GM12801 (cell line): ENCODE measurements around the gene FRMD5.

ENCODE experiments used
- TF ChIP-seq, protein P1 (sequence below): IDR thresholded peaks from one replicate; pipeline ENCODE4 v1.5.1; 2011; ENCODE audit warnings: control low read depth; ENCODE audit not compliant: insufficient read length; ENCODE audit errors: extremely low read depth

Gene FRMD5

DNA sequence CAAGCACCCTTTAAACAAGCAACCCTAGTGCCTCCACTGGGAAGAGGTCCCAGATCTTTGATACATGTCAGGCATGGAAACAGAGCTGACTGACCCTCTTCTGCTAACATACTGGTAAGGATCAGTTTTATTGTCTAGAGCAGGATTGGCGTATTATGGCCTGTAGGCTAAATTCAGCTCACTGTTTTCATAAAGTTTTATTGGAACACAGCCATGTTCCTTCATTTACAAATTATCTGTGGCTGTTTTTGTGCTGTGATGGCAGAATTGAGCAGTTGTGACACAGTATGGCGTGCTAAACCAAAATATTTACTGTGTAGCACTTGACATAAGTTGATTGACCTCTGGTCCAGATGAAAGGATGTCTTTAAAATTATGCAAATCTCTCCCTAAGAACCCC lies 323.2 kb downstream of the FRMD5 start:
- TF ChIP-seq, protein P1, sequence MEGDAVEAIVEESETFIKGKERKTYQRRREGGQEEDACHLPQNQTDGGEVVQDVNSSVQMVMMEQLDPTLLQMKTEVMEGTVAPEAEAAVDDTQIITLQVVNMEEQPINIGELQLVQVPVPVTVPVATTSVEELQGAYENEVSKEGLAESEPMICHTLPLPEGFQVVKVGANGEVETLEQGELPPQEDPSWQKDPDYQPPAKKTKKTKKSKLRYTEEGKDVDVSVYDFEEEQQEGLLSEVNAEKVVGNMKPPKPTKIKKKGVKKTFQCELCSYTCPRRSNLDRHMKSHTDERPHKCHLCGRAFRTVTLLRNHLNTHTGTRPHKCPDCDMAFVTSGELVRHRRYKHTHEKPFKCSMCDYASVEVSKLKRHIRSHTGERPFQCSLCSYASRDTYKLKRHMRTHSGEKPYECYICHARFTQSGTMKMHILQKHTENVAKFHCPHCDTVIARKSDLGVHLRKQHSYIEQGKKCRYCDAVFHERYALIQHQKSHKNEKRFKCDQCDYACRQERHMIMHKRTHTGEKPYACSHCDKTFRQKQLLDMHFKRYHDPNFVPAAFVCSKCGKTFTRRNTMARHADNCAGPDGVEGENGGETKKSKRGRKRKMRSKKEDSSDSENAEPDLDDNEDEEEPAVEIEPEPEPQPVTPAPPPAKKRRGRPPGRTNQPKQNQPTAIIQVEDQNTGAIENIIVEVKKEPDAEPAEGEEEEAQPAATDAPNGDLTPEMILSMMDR: no peak

DNA sequence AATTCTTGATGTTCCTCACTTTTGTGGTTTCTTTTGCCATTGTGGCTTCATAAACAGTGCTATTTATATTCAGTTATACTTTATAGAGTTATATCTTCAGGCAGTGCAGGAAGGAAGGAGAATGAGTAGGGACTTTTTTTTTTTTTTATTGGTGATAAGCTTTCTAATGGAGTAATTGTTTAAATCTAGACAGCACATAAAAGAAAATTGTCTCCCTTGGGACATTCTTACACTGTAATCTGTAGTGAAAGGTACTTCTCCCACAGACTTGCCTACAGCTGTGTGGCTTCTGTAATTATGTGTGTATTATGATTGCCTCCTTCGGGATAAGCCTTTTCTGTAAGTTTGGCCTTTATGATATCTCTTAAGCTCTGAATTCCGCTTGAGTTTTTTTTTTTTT lies 326.7 kb downstream of the FRMD5 start:
- TF ChIP-seq, protein P1: no peak

DNA sequence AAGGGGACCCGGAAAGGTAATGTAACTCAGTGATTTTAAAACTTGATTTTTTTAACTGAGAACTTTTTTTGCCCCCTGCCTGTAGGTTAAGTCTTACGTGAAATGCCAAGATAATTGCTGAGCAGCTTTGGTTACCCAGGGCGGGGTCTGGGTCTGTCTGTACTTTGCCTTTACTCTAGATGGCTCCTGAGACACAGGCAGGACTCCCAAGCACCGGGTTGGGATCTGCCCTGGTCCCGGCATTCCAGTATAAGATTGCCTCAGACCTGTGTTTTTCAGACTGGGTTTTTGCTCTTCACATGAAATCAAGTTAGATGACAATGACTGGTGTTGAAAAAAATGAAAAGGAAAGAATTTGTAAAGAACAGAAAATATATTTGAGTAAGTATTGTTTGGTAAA lies 328.0 kb downstream of the FRMD5 start:
- TF ChIP-seq, protein P1: no peak

DNA sequence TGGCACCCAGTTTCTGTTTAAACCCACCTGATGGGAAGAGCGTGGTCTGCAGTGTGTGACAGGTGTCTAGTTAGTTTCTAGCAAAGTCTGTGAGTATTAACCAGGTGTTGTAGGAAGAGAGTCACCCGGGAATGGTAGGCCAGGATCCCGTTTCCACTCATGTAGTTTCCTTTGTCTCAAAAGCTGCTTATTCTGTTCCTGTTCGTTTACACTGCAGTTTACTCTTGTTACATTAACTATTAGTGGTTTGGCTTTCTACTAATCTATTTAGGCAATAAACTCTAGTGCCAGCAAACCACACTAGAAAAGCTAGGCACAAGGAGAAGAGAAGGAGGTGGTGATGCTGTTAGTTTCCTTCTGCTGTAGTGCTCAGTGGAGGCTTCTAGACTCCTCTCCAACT lies 335.5 kb downstream of the FRMD5 start:
- TF ChIP-seq, protein P1: no peak

DNA sequence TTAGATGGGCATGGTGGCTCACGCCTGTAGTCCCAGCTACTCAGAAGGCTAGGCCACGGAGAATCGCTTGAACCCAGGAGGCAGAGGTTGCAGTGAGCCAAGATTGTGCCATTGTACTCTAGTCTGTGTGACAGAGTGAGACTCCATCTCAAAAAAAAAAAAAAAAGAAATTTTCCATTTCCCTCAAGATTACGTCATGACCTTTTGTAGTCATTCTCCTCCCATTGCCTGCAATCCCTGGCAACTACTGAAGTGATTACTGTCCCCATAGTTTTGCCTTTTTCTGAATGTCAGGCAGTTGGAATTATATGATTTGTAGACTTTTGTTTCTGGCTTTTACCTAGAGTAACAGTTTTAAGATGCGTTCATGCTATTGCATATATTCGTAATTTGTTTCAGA lies 340.3 kb downstream of the FRMD5 start:
- TF ChIP-seq, protein P1: no peak

DNA sequence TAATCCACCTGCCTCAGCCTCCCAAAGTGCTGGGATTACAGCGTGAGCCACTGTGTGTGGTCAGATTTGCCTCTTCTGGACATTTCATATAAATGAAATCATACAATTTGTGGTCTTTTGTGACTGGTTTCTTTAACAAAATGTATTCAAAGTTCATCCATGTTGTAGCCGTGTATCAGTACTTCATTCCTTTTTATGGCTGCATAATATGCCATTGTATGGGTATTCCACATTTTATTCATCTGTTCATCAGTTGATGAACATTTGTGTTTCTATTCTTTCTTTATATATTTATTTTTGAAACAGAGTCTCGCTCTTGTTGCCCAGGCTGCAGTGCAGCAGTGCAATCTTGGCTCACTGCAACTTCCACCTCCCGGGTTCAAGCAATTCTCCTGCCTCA lies 342.5 kb downstream of the FRMD5 start:
- TF ChIP-seq, protein P1: no peak

DNA sequence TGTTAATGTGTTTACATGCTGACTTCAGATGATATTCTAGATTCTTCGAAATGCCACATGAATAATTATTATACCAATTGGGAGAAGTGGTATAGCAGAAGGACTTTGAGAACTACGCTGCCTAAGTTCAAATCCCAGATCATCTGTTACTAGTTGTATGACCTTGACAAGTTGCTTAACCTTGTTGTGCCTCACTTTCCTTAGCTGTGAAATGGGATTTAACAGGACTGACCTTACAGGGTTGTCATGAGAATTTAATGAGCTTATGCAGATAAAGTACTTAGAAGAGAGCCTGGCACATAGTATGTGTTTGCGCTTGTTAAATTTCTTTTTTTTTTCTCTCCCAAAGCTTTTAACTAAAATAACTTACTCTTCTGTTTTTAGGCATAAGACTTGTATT lies 343.8 kb downstream of the FRMD5 start:
- TF ChIP-seq, protein P1: no peak

DNA sequence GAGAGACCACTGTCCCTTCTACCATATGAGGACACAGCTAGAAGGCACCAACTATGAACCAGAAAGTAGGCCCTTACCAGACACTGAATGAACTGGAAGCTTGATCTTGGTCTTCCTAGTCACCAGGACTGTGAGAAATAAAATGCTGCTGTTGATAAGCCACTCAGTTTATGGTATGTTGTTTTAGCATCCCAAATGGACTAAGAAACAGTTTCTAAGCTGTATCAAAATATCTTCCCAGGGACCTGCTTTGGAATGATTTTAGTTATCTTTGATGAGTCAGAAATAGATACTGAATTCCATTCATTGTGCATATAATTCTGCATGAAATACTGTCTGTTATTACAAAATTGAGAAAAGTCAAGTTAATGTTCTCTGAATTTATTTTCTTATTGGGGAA lies 349.6 kb downstream of the FRMD5 start:
- TF ChIP-seq, protein P1: no peak
